Activated T-cell treated with anti-CD3 and anti-CD28 coated beads, Interleukin-2, amount 50 U/mL, for 72 hours (primary cell): Measurements from ENCODE around the gene SLN. TPM values are rescaled to one million over a fixed set of nuclear protein-coding genes. Genes with fewer than 3 reads are reported as not detected.
A peak's percentile ranks its signal among the peaks of the same experiment; 100 is the strongest.

Experiments used
- ATAC-seq, 2 donors: fragments of 150-1000 bp; cut with Tn5 transposase; replicated peaks in 1 of 2; 2 replicates each; pipeline ENCODE4 v1.10.0; 2021; ENCODE audit warnings: moderate library complexity in 2 of 2, mild to moderate bottlenecking in 1 of 2
- DNase-seq, 2 donors: peaks; one replicate each; pipeline ENCODE4 v3.0.0; 2021 to 2022; ENCODE audit warnings: mixed read lengths in 1 of 2
- H3K27ac Mint-ChIP-seq: one replicate; pipeline ENCODE4 v1.8.0; 2022; ENCODE audit warnings: mild to moderate bottlenecking, moderate library complexity, mixed read lengths
- H3K27me3 Mint-ChIP-seq: one replicate; pipeline ENCODE4 v1.8.0; 2022; ENCODE audit warnings: low read depth, mixed read lengths
- H3K36me3 Mint-ChIP-seq, 2 donors: one replicate each; pipeline ENCODE4 v1.8.0; 2022; ENCODE audit warnings: mixed read lengths in 2 of 2, mild to moderate bottlenecking in 1 of 2; ENCODE audit not compliant: insufficient read depth in 2 of 2
- H3K4me1 Mint-ChIP-seq: one replicate; pipeline ENCODE4 v1.8.0; 2022; ENCODE audit warnings: low read depth, mixed read lengths
- H3K4me3 Mint-ChIP-seq, 2 donors: one replicate each; pipeline ENCODE4 v1.8.0; 2022; ENCODE audit warnings: mild to moderate bottlenecking in 2 of 2, mixed read lengths in 2 of 2, moderate library complexity in 2 of 2
- H3K9me3 Mint-ChIP-seq, 2 donors: one replicate each; pipeline ENCODE4 v1.8.0; 2022; ENCODE audit warnings: mixed read lengths in 2 of 2
- total RNA-seq, 2 donors: library from RNA; stranded (reverse); gene quantifications; one replicate each; pipeline ENCODE4 v1.2.3, GENCODE V29; 2022

SLN gene
- total RNA-seq, 2 donors from 2014 or later: not detected

DNA sequence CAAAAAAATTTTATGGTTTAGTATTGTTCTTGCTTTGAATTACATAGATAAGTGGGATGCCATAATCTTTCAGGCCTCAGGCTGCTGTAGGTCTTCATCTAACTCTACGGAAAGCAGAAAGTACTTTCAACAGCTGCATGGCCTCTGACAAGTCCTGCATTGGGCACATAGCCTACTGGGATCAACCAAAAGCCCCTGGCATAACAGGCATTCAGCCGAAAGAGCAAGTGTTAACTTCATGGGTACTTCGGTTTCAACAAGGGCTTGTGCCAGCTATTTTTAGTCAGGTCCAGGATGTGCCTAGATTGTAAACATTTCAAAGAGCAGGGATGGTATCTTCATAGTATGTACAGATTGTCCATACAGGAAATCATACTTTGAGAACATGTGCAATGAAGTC, 3.1 kb downstream of the SLN start:
- Mint-ChIP-seq H3K27me3 (peaks cover 23% of the 10 kb centered on the region), H3K4me3 (no peak overlapping the region), H3K27ac (no peak overlapping the region), H3K4me1 (no peaks in the 10 kb centered on the region), H3K9me3 (no peaks in the 10 kb centered on the region), H3K36me3 (no peaks in the 10 kb centered on the region)
- ATAC-seq (no peak), DNase-seq (no peak)

DNA sequence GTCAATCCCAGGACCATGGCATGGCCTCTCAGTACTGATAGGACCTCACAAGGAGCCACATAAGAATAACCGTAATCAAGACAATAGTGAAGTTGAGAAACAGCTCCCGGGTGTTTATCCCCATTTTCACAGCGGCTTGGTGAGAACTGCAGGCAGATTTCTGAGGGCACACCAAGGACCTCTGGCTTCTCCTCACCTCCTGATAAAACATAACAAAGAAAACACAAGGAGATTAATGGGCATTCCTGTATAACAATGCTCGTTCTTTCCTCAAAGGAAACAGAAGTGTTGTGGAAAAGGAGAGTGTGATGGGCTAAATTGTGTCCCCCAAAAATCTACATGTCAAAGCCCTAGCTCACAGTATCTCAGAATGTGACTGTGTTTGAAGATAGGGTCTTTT, 4.0 kb downstream of the SLN start:
- ATAC-seq: no peak
- Mint-ChIP-seq H3K36me3 (no peaks in the 10 kb centered on the region), H3K4me3 (no peak overlapping the region), H3K27ac (no peak overlapping the region), H3K9me3 (no peaks in the 10 kb centered on the region), H3K27me3 (peaks cover 33% of the 10 kb centered on the region), H3K4me1 (no peaks in the 10 kb centered on the region)
- DNase-seq: no peak

DNA sequence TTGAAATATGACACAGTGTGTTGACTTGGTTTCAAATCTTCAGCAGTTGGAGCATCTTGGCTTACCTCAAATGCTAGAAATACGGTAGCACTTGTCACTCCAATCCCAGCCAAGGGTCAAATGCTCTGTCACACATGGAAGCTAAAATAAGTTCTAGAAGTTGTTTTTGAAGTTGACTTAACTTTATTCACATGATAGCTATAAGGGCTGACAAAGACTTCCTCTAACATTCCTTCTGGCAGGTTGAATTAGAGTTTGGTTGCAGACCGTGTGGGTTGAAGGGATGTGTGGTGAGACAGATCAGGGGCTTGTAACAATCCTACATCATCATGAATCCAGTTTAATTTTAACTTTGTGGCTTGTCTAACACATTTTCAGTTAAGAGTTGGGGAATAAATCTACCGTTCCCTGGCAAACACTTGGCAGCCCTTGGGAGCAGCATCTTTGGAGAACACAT, 4.6 kb downstream of the SLN start:
- Mint-ChIP-seq H3K9me3 (no peaks in the 10 kb centered on the region), H3K36me3 (no peaks in the 10 kb centered on the region), H3K4me1 (no peaks in the 10 kb centered on the region), H3K27ac (no peak overlapping the region), H3K27me3 (peaks cover 38% of the 10 kb centered on the region), H3K4me3 (no peak overlapping the region)
- no peak for DNase-seq
- ATAC-seq: no peak

DNA sequence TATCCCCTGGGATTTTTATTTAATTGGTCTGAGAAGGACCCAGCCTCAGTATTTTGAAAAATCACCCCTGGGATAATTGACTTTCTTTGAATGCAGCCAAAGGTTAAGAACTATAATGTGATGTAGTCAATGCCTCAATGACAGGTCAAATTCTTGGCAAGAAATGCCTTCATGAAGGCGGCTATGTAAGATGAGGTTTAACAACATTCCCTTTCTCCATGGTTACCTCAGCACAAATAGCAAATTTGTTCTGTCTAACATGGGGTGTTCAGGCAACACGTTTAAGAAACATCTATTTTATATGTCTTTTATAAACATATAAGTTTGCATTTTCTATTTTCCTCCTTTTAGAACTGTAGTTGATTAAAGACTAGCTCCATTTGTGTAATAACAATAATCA, 5.3 kb downstream of the SLN start:
- Mint-ChIP-seq H3K9me3 (no peaks in the 10 kb centered on the region), H3K27ac (no peak overlapping the region), H3K4me1 (no peaks in the 10 kb centered on the region), H3K4me3 (no peak overlapping the region), H3K27me3 (peaks cover 40% of the 10 kb centered on the region), H3K36me3 (no peaks in the 10 kb centered on the region)
- DNase-seq: no peak
- no peak for ATAC-seq

DNA sequence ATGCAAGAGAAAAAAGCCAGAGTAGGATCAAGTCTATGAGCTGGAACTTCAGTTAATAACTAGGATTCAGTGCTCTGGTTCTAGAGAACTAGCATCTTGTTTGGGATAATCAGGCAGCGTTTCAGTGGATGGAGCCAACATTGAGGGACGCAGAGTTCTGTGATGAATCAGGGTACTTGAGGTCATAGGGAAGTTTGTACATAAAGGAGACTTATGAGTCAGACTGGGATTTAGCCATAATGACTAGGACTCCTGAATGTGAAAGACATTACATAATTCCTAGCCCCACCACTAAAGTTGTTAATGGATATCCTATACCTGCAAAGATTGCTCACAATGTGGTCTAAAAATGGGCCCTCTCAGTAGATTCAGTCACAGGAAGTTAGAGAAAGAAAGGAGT, 6.8 kb downstream of the SLN start:
- Mint-ChIP-seq H3K27ac (no peak overlapping the region), H3K4me3 (no peak overlapping the region), H3K27me3 (peaks cover 36% of the 10 kb centered on the region), H3K4me1 (no peaks in the 10 kb centered on the region), H3K9me3 (no peaks in the 10 kb centered on the region), H3K36me3 (no peaks in the 10 kb centered on the region)
- ATAC-seq: no peak
- no peak for DNase-seq

DNA sequence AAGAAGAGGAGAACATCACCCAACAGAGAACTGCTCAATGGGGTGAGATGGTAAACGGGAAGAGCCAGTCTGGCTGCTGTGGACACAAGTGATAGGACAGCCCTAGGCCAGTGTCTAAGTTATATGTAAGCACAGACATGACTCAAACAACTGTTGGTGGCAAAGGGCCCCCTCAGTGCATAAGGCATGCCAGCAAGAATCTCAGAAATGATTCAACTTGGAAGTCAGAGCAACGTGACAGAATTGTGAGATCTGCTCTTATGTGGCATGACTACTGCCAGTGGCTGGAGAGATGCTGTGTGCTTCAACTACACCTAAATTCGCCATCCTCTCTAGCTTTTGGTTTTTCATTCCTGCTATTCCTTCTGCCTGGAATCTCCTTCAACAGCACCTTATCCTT, 7.4 kb downstream of the SLN start:
- Mint-ChIP-seq H3K4me1 (no peaks in the 10 kb centered on the region), H3K27me3 (peaks cover 42% of the 10 kb centered on the region), H3K36me3 (no peaks in the 10 kb centered on the region), H3K9me3 (no peaks in the 10 kb centered on the region), H3K27ac (no peak overlapping the region), H3K4me3 (no peak overlapping the region)
- ATAC-seq: peak in 1 of 2 donors; percentile 64
- DNase-seq: no peak

DNA sequence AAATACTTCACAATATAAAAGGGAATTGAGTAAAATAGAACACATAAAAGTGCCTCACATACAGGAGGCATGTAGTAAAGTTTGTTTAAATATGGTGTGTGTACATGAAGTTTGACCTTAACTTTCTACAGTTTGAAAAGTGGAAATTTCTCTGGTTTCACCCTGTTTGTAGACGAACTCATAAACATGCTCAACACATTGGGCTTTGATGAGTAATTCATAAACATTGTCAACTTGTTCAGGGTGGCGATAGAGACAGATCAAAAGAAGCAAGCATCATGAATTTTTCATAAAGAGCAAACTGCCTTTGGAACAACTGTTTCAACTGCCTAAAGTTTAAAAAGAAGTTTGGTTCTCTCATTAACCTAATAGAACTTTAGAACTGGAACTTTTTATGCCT, 9.1 kb downstream of the SLN start:
- no peak overlapping the region for H3K4me3 Mint-ChIP-seq
- no peaks in the 10 kb centered on the region for H3K36me3 Mint-ChIP-seq

DNA sequence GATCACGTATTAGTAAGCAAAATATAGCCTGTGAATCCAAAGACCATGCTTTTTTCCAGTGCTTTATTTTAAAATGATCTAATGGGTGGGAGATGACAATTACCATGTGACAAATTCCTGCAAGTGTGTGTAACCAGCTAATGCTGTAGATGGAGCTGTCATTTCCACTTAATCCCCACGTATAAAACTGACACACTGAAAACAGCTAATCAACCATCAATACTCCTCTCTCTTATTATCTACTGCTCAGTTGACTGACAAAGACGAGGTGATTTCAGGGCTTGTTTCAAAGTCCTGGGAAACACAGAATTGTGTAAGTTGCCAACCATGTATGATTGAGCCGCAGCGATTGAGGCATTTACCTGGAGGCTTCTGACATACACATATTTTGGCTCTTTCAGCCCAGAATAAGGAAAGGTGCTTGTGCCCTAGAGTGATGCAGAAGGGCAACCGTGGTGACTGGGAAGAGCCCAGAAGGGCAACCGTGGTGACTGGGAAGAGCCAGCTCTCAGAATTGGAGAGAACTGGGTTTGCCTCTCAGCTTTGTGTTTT, 9.7 kb downstream of the SLN start:
- no peak for ATAC-seq
- no peak for DNase-seq
- H3K27me3 Mint-ChIP-seq: peaks cover 34% of the 10 kb centered on the region
- no peak overlapping the region for H3K27ac Mint-ChIP-seq
- H3K36me3 Mint-ChIP-seq: no peaks in the 10 kb centered on the region
- H3K4me3 Mint-ChIP-seq: no peak overlapping the region
- H3K4me1 Mint-ChIP-seq: no peaks in the 10 kb centered on the region
- H3K9me3 Mint-ChIP-seq: no peaks in the 10 kb centered on the region

More for the DNA sequence above, 9.1 kb downstream of the SLN start:
- Mint-ChIP-seq H3K27me3 (peaks cover 35% of the 10 kb centered on the region), H3K27ac (no peak overlapping the region), H3K4me1 (no peaks in the 10 kb centered on the region), H3K9me3 (no peaks in the 10 kb centered on the region)
- ATAC-seq (no peak), DNase-seq (no peak)

DNA sequence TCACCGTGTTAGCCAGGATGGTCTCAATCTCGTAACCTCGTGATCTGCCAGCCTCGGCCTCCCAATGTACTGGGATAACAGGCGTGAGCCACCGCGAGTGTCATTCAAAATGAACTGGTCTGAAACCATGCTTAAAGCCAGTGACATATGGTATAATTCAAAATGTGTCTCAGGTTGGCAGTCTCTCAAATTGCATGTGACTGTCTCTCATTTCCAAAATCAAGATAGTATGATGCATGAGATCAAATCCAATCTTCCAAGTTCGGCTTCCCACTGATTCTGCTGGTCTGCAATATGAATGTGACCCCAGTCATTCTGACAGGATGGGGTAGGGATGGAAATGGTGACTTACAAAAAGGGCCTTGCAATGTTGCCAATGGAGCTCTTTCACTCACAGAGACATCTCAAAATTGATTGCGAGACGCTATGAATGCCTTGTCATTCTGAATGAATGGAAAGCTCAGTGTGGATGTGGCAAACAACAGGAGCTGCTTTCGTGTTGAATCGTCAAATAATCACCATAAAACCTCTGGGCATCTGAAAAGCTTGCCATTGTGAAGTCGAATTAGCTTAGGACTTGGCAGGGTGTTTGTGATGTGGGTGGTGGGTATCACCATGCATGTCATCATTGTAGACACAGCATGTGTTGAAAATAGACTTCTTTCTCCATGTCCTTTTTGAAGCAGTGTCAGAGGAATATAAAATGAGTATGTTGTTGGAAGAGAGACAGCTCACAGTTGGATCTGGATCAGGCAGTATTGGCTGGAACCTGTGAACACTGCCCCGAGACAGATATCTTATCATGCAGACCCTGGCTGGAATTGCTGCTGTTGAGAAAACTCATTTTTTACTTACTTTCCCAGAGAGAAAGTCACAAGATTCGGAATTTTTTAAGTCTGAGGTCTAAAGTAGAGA, 12.2 kb downstream of the SLN start:
- no peak overlapping the region for H3K4me3 Mint-ChIP-seq
- H3K4me1 Mint-ChIP-seq: no peaks in the 10 kb centered on the region
- peaks cover 38% of the 10 kb centered on the region for H3K27me3 Mint-ChIP-seq
- no peak for DNase-seq
- H3K27ac Mint-ChIP-seq: no peak overlapping the region
- no peak for ATAC-seq
- no peaks in the 10 kb centered on the region for H3K9me3 Mint-ChIP-seq
- no peaks in the 10 kb centered on the region for H3K36me3 Mint-ChIP-seq

DNA sequence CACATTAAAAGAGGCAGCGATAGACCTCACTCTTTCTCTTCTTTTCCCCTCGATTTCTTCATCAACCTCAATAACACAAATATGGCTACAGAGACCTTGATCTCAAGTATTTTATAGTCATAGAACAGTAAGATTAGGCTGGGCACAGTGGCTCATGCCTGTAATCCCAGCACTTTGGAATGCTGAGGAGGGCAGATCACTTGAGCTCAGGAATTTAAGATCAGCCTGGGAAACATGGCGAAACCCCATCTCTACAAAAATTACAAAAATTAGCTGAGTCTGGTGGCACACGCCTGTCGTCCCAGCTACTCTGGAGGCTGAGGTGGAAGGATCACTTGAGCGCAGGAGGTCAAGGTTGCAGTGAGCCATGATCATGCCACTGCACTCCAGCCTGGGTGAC, 14.6 kb downstream of the SLN start:
- no peak overlapping the region for H3K4me3 Mint-ChIP-seq
- no peak for ATAC-seq
- H3K4me1 Mint-ChIP-seq: no peaks in the 10 kb centered on the region
- H3K36me3 Mint-ChIP-seq: no peaks in the 10 kb centered on the region
- no peak for DNase-seq
- no peaks in the 10 kb centered on the region for H3K9me3 Mint-ChIP-seq
- H3K27me3 Mint-ChIP-seq: peaks cover 34% of the 10 kb centered on the region
- no peak overlapping the region for H3K27ac Mint-ChIP-seq

DNA sequence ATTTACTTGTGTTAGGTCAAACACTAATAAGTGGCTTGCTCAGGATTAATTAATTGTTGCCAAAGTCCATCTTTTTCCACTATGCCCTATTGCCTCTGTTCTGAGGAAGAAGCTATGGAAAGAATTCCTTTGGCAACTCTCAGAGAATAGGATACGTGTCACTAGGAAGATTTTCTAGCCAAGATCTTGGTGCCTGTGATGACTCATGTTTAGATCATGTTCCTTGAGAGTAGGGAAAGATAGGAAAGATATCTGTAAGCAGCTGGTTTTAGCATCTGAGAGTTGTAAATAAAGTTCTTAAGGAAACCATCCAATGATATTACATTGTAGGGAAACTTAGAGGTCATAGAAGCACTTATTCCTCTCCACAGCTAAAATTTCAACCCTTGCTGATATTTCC, 15.7 kb downstream of the SLN start:
- no peak overlapping the region for H3K4me3 Mint-ChIP-seq
- no peaks in the 10 kb centered on the region for H3K9me3 Mint-ChIP-seq
- H3K4me1 Mint-ChIP-seq: no peaks in the 10 kb centered on the region
- DNase-seq (no peak), ATAC-seq (no peak)
- H3K27me3 Mint-ChIP-seq: peaks cover 43% of the 10 kb centered on the region
- H3K36me3 Mint-ChIP-seq: no peaks in the 10 kb centered on the region
- no peak overlapping the region for H3K27ac Mint-ChIP-seq

DNA sequence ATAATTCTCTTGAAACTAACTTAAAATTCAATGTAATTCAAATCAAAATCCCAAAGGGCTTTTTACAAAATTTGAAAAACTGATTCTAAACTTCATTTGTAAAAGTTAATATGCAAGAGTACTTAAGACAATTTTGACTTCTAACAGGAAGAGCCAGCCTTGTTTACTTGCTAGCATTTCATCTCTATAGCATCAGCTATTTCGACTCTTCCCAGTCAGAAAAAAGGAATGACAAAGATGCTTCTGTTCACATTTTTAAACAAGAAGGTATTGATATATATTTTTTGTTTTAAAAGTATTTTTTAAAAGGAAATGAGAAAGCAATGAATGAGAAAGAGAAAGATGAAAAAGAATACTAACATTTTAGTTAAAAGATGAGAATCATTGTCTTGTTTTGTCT, 16.4 kb downstream of the SLN start:
- peaks cover 48% of the 10 kb centered on the region for H3K27me3 Mint-ChIP-seq
- DNase-seq (no peak), ATAC-seq (no peak)
- no peaks in the 10 kb centered on the region for H3K9me3 Mint-ChIP-seq
- H3K4me3 Mint-ChIP-seq: no peak overlapping the region
- H3K27ac Mint-ChIP-seq: no peak overlapping the region
- no peaks in the 10 kb centered on the region for H3K4me1 Mint-ChIP-seq
- no peaks in the 10 kb centered on the region for H3K36me3 Mint-ChIP-seq

DNA sequence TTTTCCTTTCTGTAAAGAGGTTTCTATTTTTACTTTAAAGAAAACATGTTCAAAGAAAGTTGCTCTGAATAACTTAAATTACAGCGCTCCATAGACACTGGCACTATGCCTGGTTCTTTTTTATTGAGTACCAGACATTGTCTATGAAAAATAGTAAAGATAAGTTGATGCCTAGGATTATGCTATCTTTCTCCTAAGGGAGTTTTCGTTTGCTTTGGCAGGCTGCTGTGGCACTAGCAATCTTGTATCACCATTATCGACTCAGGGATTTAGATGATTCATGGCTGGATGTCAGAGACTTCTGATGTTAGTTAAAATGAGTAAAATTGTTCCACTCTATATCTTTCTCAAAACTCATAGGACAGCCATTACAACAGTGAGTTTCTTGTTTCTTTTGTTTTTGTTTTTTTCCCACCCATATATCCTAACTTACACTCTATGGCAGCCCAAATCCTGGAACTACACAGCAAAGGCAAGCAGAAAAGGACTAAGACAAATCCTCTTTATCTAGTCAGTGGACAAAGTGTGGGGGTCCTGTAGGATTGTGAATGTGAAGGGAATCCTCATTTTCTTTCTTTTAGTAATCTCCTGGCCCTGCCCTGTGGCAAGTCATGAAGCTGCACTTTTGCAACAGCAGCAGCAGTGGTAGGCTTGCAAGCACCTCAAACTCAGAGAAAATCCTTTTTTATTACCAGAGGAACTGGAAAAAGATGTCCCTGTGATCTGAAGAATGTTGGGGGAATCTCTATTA, 20.7 kb downstream of the SLN start:
- Mint-ChIP-seq H3K27me3 (peaks cover 31% of the 10 kb centered on the region), H3K4me3 (no peak overlapping the region), H3K9me3 (no peaks in the 10 kb centered on the region), H3K27ac (no peak overlapping the region), H3K4me1 (peaks cover 9% of the 10 kb centered on the region), H3K36me3 (no peaks in the 10 kb centered on the region)
- DNase-seq (no peak), ATAC-seq (no peak)
